HG02759 (cell line): ENCODE results near the gene LRRC1.
A peak's percentile ranks its signal among the peaks of the same experiment; 100 is the strongest.
"Not testable (repeated sequence)": the region's sequence is repeated elsewhere in the genome, so short reads cannot be mapped to it uniquely, and the experiment has no call there.

Experiments
- ATAC-seq: cut with Tn5 transposase; IDR thresholded peaks from one replicate; pipeline ENCODE4 v1.9.1; 2021; ENCODE audit warnings: mild to moderate bottlenecking, moderate library complexity; ENCODE audit not compliant: unreplicated experiment

Gene LRRC1

GRCh38 chr6:53792016-53792415 lies 2.8 kb upstream of the LRRC1 start:
- no peak for ATAC-seq

- ATAC-seq, result no peak
Observed at GRCh38 chr6:53792973-53793317, 1.9 kb upstream of the LRRC1 start.

GRCh38 chr6:53793318-53794136 lies 1.3 kb upstream of the LRRC1 start:
- ATAC-seq, result peak; percentile 28

GRCh38 chr6:53794137-53794719 lies 577 bp upstream of the LRRC1 start:
- peak; percentile 54 for ATAC-seq

- peak; percentile 22 for ATAC-seq
Observed at GRCh38 chr6:53795340-53795701, 516 bp downstream of the LRRC1 start.

- ATAC-seq, result no peak
Observed at GRCh38 chr6:53795702-53796450, 1.1 kb downstream of the LRRC1 start.

GRCh38 chr6:53796451-53796780 lies 1.6 kb downstream of the LRRC1 start:
- ATAC-seq, result no peak

GRCh38 chr6:53796791-53797190 lies 2.0 kb downstream of the LRRC1 start:
- ATAC-seq, result no peak

GRCh38 chr6:53797304-53797703 lies 2.5 kb downstream of the LRRC1 start:
- no peak for ATAC-seq

GRCh38 chr6:53799340-53799739 lies 4.5 kb downstream of the LRRC1 start:
- ATAC-seq, result no peak

- ATAC-seq, result no peak
Observed at GRCh38 chr6:53801022-53801421, 6.2 kb downstream of the LRRC1 start.

GRCh38 chr6:53802582-53802981 lies 7.8 kb downstream of the LRRC1 start:
- no peak for ATAC-seq

GRCh38 chr6:53803081-53803860 lies 8.5 kb downstream of the LRRC1 start:
- no peak for ATAC-seq

- ATAC-seq, result no peak
Observed at GRCh38 chr6:53805016-53805415, 10.2 kb downstream of the LRRC1 start.

GRCh38 chr6:53805725-53806124 lies 10.9 kb downstream of the LRRC1 start:
- no peak for ATAC-seq

- not testable (repeated sequence) for ATAC-seq
Observed at GRCh38 chr6:53807606-53808005, 12.8 kb downstream of the LRRC1 start.

GRCh38 chr6:53808302-53808881 lies 13.6 kb downstream of the LRRC1 start:
- no peak for ATAC-seq

- ATAC-seq, result no peak
Observed at GRCh38 chr6:53809691-53810090, 14.9 kb downstream of the LRRC1 start.

GRCh38 chr6:53811082-53811481 lies 16.3 kb downstream of the LRRC1 start:
- ATAC-seq, result peak; percentile 98

GRCh38 chr6:53811746-53812145 lies 16.9 kb downstream of the LRRC1 start:
- no peak for ATAC-seq

- no peak for ATAC-seq
Observed at GRCh38 chr6:53813096-53813495, 18.3 kb downstream of the LRRC1 start.
